B cell (primary cell): Measurements from ENCODE around the gene SCFD1.

Experiments
- EZH2 ChIP-seq: IDR thresholded peaks from 2 replicates; pipeline ENCODE4 v1.6.1; 2012; ENCODE audit warnings: borderline replicate concordance, low read depth, mild to moderate bottlenecking, moderate library complexity, low read length; ENCODE audit not compliant: insufficient read depth, poor library complexity, severe bottlenecking
- TF ChIP-seq, protein P1 (sequence below): fragments of 200-600 bp; IDR thresholded peaks from one replicate; pipeline ENCODE4 v1.8.0; 2022; ENCODE audit warnings: antibody characterized with exemption, mild to moderate bottlenecking

DNA sequence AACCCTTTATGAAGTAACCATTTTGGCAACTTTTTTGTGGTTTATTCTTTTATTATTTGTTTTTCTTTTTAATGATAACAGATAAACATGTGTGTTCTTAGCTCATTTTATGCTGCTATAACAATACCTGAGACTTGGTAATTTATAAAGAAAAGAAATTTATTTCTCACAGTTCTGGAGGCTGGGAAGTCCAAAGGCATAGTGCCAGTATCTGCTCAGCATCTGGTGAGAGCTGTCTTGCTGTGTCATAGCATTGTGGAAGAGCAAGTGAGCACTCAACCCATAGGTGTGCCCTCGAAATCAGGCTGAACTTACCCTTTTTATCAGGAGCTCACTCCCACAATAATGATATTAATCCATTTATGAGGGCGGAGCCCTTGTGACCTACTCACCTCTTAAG, 8.0 kb upstream of the SCFD1 start:
- TF ChIP-seq, protein P1, sequence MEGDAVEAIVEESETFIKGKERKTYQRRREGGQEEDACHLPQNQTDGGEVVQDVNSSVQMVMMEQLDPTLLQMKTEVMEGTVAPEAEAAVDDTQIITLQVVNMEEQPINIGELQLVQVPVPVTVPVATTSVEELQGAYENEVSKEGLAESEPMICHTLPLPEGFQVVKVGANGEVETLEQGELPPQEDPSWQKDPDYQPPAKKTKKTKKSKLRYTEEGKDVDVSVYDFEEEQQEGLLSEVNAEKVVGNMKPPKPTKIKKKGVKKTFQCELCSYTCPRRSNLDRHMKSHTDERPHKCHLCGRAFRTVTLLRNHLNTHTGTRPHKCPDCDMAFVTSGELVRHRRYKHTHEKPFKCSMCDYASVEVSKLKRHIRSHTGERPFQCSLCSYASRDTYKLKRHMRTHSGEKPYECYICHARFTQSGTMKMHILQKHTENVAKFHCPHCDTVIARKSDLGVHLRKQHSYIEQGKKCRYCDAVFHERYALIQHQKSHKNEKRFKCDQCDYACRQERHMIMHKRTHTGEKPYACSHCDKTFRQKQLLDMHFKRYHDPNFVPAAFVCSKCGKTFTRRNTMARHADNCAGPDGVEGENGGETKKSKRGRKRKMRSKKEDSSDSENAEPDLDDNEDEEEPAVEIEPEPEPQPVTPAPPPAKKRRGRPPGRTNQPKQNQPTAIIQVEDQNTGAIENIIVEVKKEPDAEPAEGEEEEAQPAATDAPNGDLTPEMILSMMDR: no peak
- TF ChIP-seq EZH2: no peak
